Small intestine (tissue), 16 donors: ENCODE data around the gene PGAM1. TPM values are rescaled to one million over a fixed set of nuclear protein-coding genes. Genes with fewer than 3 reads are reported as not detected.
A peak's percentile ranks its signal among the peaks of the same experiment; 100 is the strongest.

Source experiments
- DNase-seq, 2 donors: peaks; one replicate each; pipeline versions ENCODE4 v3.0.0 to v3.0.0-alpha.2; 2013
- FAIRE-seq: peaks from 2 replicates; lab custom pipeline; 2012; peaks lifted over from hg19 to GRCh38; lab: Jason Lieb, UNC
- H3K27ac ChIP-seq, 3 donors: one replicate each; pipeline ENCODE4 v1.5.1; 2013; ENCODE audit warnings: low read length in 2 of 3, mild to moderate bottlenecking in 2 of 3, control low read depth in 1 of 3, inconsistent platforms in 1 of 3, low read depth in 1 of 3, moderate library complexity in 1 of 3
- H3K27me3 ChIP-seq, 3 donors: one replicate each; pipeline ENCODE4 v1.6.1; 2013; ENCODE audit warnings: low read length in 3 of 3, inconsistent platforms in 1 of 3; ENCODE audit not compliant: control insufficient read depth in 3 of 3, insufficient read depth in 3 of 3
- H3K36me3 ChIP-seq, 3 donors: one replicate each; pipeline ENCODE4 v1.6.1; 2013; ENCODE audit warnings: low read length in 3 of 3, inconsistent platforms in 1 of 3, low read depth in 1 of 3, mild to moderate bottlenecking in 1 of 3, moderate library complexity in 1 of 3; ENCODE audit not compliant: control insufficient read depth in 3 of 3, insufficient read depth in 2 of 3
- H3K4me1 ChIP-seq, 3 donors: one replicate each; pipeline ENCODE4 v1.6.1; 2013; ENCODE audit warnings: low read length in 2 of 3, inconsistent platforms in 1 of 3, low read depth in 1 of 3, mild to moderate bottlenecking in 1 of 3, moderate library complexity in 1 of 3; ENCODE audit not compliant: control insufficient read depth in 3 of 3, insufficient read depth in 2 of 3
- H3K4me3 ChIP-seq, 3 donors: one replicate each; pipeline ENCODE4 v1.5.1; 2013; ENCODE audit warnings: low read length in 3 of 3, control low read depth in 1 of 3, inconsistent platforms in 1 of 3, low read depth in 1 of 3, mild to moderate bottlenecking in 1 of 3, moderate library complexity in 1 of 3
- H3K9me3 ChIP-seq, 2 donors: one replicate each; pipeline ENCODE4 v1.6.1; 2013; ENCODE audit warnings: low read depth in 1 of 2, low read length in 1 of 2; ENCODE audit not compliant: control insufficient read depth in 2 of 2, insufficient read depth in 1 of 2
- WGBS, 3 donors: extraction: QIAGEN DNeasy Blood & Tissue Kit; methylation state at CpG; one replicate each; pipeline ENCODE4 v1.1.7; 2013; 5-methylcytosine and 5-hydroxymethylcytosine counted together
- long read RNA-seq, 10 donors: transcript quantifications; one replicate each; lab custom pipeline, GENCODE V29; 2026
- polyA plus RNA-seq, 4 donors: library from polyadenylated mRNA; stranded (reverse) in 3 of 4; unstranded in 1 of 4; fragments of 200-250 nt in 3 of 4; fragments of 120-200 nt in 1 of 4; gene quantifications; one replicate each; pipeline versions ENCODE4 v1.2.1 to v1.2.3, GENCODE V29; 2013
- donor health status: healthy with polysubstance abuse.
- donor health status: control.
- donor health status: control.
- donor health status: Bipolar disorder and iron deficiency.
- donor health status: healthy.

The PGAM1 gene
- polyA plus RNA-seq, result 100 to 1,000 TPM; 129 to 300 (median 235) TPM
- long read RNA-seq, donor 1, transcript PGAM1-201 (4 exons, 1,830 nt), result major isoform, 115 of 123 reads
- long read RNA-seq, donor 1, partial matches to known transcripts, result 8 of 123 reads
- long read RNA-seq, donor 1, other reads (novel, unspliced or antisense), result 0 of 123 reads
- long read RNA-seq, donor 2, transcript PGAM1-201 (4 exons, 1,830 nt), result major isoform, 45 of 69 reads
- long read RNA-seq, donor 2, partial matches to known transcripts, result 6 of 69 reads
- long read RNA-seq, donor 2, other reads (novel, unspliced or antisense), result 17 of 69 reads
- long read RNA-seq, donor 3, transcript PGAM1-201 (4 exons, 1,830 nt), result major isoform, 38 of 45 reads
- long read RNA-seq, donor 3, partial matches to known transcripts, result 7 of 45 reads
- long read RNA-seq, donor 3, other reads (novel, unspliced or antisense), result 0 of 45 reads
- long read RNA-seq, donor 4, partial matches to known transcripts, result 0 of 1 reads
- long read RNA-seq, donor 4, other reads (novel, unspliced or antisense), result 0 of 1 reads
- long read RNA-seq, donor 5, transcript PGAM1-201 (4 exons, 1,830 nt), result major isoform, 7 of 7 reads
- long read RNA-seq, donor 5, partial matches to known transcripts, result 0 of 7 reads
- long read RNA-seq, donor 5, other reads (novel, unspliced or antisense), result 0 of 7 reads
- long read RNA-seq, donor 6, transcript PGAM1-201 (4 exons, 1,830 nt), result major isoform, 66 of 67 reads
- long read RNA-seq, donor 6, partial matches to known transcripts, result 0 of 67 reads
- long read RNA-seq, donor 6, other reads (novel, unspliced or antisense), result 0 of 67 reads
- long read RNA-seq, donor 7, result 0 reads
- long read RNA-seq, donor 8, transcript PGAM1-201 (4 exons, 1,830 nt), result major isoform, 8 of 8 reads
- long read RNA-seq, donor 8, partial matches to known transcripts, result 0 of 8 reads
- long read RNA-seq, donor 8, other reads (novel, unspliced or antisense), result 0 of 8 reads
- long read RNA-seq, donor 9, transcript PGAM1-201 (4 exons, 1,830 nt), result major isoform, 15 of 15 reads
- long read RNA-seq, donor 9, partial matches to known transcripts, result 0 of 15 reads
- long read RNA-seq, donor 9, other reads (novel, unspliced or antisense), result 0 of 15 reads
- long read RNA-seq, donor 10, transcript PGAM1-201 (4 exons, 1,830 nt), result major isoform, 95 of 100 reads
- long read RNA-seq, donor 10, partial matches to known transcripts, result 5 of 100 reads
- long read RNA-seq, donor 10, other reads (novel, unspliced or antisense), result 0 of 100 reads

- H3K27ac ChIP-seq, result peak within 1 kb of the TSS; percentile 72 to 91 (median 89)
- no peaks in the 10 kb centered on the region for H3K9me3 ChIP-seq
- peaks cover 3 to 18% (median 3%) of the 10 kb centered on the region in 3 donors for H3K36me3 ChIP-seq
- FAIRE-seq (no peak), DNase-seq (peak; percentile 96 to 97)
- WGBS, 3 donors, result 0% methylated on average over 43 to 88 of the region's 90 CpGs
- H3K4me1 ChIP-seq, result peaks cover 5 to 12% (median 10%) of the 10 kb centered on the region in 3 donors
- no peaks in the 10 kb centered on the region for H3K27me3 ChIP-seq
- peak within 1 kb of the TSS; percentile 70 to 84 (median 70) for H3K4me3 ChIP-seq
These were observed at the start of gene PGAM1 for GRCh38 chr10:97425964-97426775. Gene PGAM1, plus strand, starts transcription at chr10:97426191. Its CDS starts 117 bp downstream, at chr10:97426308.

DNA sequence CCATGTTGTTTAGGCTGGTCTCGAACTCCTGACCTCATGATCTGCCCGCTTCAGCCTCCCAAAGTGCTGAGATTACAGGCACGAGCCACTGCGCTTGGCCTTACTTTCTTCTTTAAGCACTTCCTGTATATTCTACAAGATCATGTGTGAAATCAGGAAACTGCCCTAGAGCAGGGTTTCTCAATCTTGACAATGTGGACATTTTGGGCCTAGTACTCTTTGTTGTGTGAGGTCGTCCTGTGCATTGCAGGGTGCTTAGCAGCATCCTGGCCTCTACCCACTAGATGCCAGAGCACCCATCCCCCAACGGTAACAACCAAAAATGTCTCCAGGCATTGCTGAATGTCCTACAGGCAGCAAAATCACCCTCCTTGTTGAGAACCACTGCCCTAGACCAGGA is 49.6 kb upstream of the PGAM1 start:
- H3K36me3 ChIP-seq, result peaks cover 2 to 80% (median 5%) of the 10 kb centered on the region in 3 donors
- H3K4me3 ChIP-seq, result no peak overlapping the region
- H3K4me1 ChIP-seq, result peaks cover 0 to 24% (median 4%) of the 10 kb centered on the region in 3 donors
- H3K9me3 ChIP-seq, result no peaks in the 10 kb centered on the region
- no peaks in the 10 kb centered on the region for H3K27me3 ChIP-seq
- 82 to 92% (median 91%) methylated on average over 6 of the region's 6 CpGs for WGBS, 3 donors
- no peak for FAIRE-seq
- DNase-seq, result no peak
- H3K27ac ChIP-seq, result no peak overlapping the region

- peaks cover 0 to 72% (median 6%) of the 10 kb centered on the region in 3 donors for H3K36me3 ChIP-seq
- H3K4me3 ChIP-seq, result no peak overlapping the region
- H3K9me3 ChIP-seq, result no peaks in the 10 kb centered on the region
- H3K4me1 ChIP-seq, result peaks cover 0 to 28% (median 4%) of the 10 kb centered on the region in 3 donors
- WGBS, 3 donors, result 76 to 84% (median 80%) methylated on average over 15 of the region's 15 CpGs
- DNase-seq (peak in 1 of 2 donors; percentile 29), FAIRE-seq (no peak)
- peak overlapping the region in 1 of 3 donors; percentile 91 for H3K27ac ChIP-seq
- no peaks in the 10 kb centered on the region for H3K27me3 ChIP-seq
These were observed 46.8 kb upstream of the PGAM1 start for GRCh38 chr10:97378933-97379921.

- peak; percentile 93 to 95 for DNase-seq
- 7 to 74% (median 51%) methylated on average over 8 of the region's 8 CpGs for WGBS, 3 donors
These were observed 45.5 kb upstream of the PGAM1 start for GRCh38 chr10:97380516-97380915.

GRCh38 chr10:97381626-97382025 is 44.4 kb upstream of the PGAM1 start:
- H3K4me3 ChIP-seq, result no peak overlapping the region
- peak in 1 of 2 donors; percentile 21 for DNase-seq
- H3K9me3 ChIP-seq, result no peaks in the 10 kb centered on the region
- H3K27ac ChIP-seq, result peak overlapping the region in 1 of 3 donors; percentile 91
- no peaks in the 10 kb centered on the region for H3K27me3 ChIP-seq
- FAIRE-seq, result no peak
- 82 to 94% (median 93%) methylated on average over 8 of the region's 8 CpGs for WGBS, 3 donors
- peaks cover 0 to 28% (median 4%) of the 10 kb centered on the region in 3 donors for H3K4me1 ChIP-seq
- H3K36me3 ChIP-seq, result peaks cover 0 to 80% (median 4%) of the 10 kb centered on the region in 3 donors

More at GRCh38 chr10:97380516-97380915, 45.5 kb upstream of the PGAM1 start:
- Histone ChIP-seq H3K36me3 (peaks cover 0 to 79% (median 6%) of the 10 kb centered on the region in 3 donors), H3K27me3 (no peaks in the 10 kb centered on the region), H3K4me3 (no peak overlapping the region), H3K4me1 (peaks cover 0 to 28% (median 4%) of the 10 kb centered on the region in 3 donors), H3K27ac (peak overlapping the region; percentile 76 to 91 (median 85)), H3K9me3 (no peaks in the 10 kb centered on the region)
- no peak for FAIRE-seq

DNA sequence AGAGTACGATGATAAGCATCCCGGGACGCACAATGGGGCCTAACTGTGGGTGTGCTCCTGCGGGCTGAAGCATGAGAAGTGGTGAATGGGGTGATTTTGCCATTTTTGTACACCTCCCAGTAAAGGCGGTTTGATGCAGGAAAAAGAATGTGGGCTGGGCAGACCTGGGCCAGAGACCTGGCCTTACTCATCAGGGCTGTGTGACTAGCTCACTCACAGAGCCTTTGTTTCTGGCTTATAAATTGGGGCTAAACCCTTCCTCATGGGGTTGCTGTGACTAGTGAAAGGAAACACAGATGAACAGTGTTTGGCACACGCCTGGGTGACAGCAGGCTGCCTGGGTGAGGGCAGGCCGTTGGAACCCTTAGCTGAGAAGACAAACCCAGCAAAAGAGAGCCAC is 42.8 kb upstream of the PGAM1 start:
- 86 to 92% (median 88%) methylated on average over 7 of the region's 7 CpGs for WGBS, 3 donors

More for the DNA sequence above, 42.8 kb upstream of the PGAM1 start:
- FAIRE-seq (no peak), DNase-seq (no peak)
- no peaks in the 10 kb centered on the region for H3K9me3 ChIP-seq
- no peak overlapping the region for H3K27ac ChIP-seq
- no peaks in the 10 kb centered on the region for H3K27me3 ChIP-seq
- H3K36me3 ChIP-seq, result peaks cover 0 to 76% (median 4%) of the 10 kb centered on the region in 3 donors
- H3K4me1 ChIP-seq, result peaks cover 0 to 28% (median 4%) of the 10 kb centered on the region in 3 donors
- no peak overlapping the region for H3K4me3 ChIP-seq
